Measurements from ENCODE around the gene HIVEP1.

Gene HIVEP1

DNA sequence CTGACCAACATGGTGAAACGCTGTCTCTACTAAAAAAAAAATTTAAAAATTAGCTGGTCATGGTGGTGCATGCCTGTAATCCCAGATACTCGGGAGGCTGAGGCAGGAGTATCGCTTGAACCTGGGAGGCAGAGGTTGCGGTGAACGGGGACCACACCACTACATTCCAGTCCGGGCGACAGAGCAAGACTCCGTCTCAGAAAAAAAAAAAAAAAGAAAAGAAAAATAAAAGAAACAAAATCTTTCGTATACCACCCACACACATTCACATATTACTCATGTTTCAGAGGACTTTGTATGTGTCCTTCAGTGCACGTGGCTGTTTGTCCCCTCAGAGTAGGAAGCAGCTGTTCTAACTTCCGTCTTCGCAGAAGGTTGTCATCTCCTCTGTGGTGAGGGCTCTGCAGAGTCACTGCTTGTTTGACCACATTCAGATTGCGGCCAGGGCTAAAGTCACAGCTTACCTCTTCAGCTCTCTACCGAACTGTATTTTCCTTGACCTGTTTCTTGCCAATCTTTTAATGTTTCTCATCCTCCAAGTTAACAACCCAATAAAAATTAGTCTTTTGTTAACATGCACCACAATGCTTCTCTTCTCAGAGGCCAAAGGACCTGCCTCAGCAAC lies 36.6 kb upstream of the HIVEP1 start:
- in situ Hi-C loops (cut with MboI; ENCODE audit: low sequenced_read_pairs, unreplicated experiment) = no loop called here
- DNase-seq (ENCODE audit: low spot score) = peak; percentile 68
- TF ChIP-seq, protein P1, sequence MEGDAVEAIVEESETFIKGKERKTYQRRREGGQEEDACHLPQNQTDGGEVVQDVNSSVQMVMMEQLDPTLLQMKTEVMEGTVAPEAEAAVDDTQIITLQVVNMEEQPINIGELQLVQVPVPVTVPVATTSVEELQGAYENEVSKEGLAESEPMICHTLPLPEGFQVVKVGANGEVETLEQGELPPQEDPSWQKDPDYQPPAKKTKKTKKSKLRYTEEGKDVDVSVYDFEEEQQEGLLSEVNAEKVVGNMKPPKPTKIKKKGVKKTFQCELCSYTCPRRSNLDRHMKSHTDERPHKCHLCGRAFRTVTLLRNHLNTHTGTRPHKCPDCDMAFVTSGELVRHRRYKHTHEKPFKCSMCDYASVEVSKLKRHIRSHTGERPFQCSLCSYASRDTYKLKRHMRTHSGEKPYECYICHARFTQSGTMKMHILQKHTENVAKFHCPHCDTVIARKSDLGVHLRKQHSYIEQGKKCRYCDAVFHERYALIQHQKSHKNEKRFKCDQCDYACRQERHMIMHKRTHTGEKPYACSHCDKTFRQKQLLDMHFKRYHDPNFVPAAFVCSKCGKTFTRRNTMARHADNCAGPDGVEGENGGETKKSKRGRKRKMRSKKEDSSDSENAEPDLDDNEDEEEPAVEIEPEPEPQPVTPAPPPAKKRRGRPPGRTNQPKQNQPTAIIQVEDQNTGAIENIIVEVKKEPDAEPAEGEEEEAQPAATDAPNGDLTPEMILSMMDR (IDR thresholded peaks at IDR 0.05; ENCODE audit: borderline replicate concordance, control extremely low read depth, extremely low read depth, insufficient read depth, missing control alignments) = no peak

DNA sequence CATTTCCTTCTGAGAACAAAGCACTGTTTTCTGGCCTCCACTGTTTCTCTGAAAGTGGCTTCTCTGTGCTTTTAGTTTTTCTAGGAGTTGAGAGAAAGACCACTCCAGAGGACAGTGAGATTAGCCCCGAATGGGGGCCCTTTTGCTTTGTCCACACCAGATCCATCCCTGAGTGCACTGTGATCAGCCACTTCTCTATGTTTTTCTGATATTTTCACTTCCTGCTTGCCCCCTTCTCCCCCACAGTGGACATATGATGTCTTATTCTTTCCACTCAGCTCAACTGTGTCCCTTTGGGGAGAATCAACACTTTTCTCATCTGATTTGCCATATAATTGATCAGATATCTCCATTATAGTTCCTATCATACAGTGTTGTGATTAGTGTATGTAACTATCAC lies 35.6 kb upstream of the HIVEP1 start:
- no peak for DNase-seq (ENCODE audit: low spot score)
- TF ChIP-seq, protein P1 (IDR thresholded peaks at IDR 0.05; ENCODE audit: borderline replicate concordance, control extremely low read depth, extremely low read depth, insufficient read depth, missing control alignments) = no peak
- in situ Hi-C loops (cut with MboI; ENCODE audit: low sequenced_read_pairs, unreplicated experiment) = no loop called here

DNA sequence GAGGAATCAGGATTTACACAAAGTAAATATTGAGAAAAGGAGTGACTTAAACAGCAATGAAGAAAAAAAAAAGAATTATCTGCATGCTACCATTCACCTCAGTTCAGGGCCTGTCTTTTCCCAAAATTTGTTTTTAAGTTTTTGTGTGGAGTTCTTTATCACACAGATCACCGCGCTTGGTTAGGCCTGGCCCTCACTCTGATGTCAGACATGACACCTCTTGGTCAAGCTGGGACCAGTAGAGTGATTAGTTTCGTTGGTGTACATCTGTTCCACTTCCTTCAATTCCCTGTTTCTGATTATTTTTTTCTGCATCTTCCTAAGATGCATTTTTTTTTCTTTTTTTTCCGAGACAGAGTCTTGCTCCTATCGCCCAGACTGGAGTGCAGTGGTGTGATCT lies 34.9 kb upstream of the HIVEP1 start:
- in situ Hi-C loops (cut with MboI; ENCODE audit: low sequenced_read_pairs, unreplicated experiment) = no loop called here
- no peak for DNase-seq (ENCODE audit: low spot score)
- TF ChIP-seq, protein P1 (IDR thresholded peaks at IDR 0.05; ENCODE audit: borderline replicate concordance, control extremely low read depth, extremely low read depth, insufficient read depth, missing control alignments) = no peak

DNA sequence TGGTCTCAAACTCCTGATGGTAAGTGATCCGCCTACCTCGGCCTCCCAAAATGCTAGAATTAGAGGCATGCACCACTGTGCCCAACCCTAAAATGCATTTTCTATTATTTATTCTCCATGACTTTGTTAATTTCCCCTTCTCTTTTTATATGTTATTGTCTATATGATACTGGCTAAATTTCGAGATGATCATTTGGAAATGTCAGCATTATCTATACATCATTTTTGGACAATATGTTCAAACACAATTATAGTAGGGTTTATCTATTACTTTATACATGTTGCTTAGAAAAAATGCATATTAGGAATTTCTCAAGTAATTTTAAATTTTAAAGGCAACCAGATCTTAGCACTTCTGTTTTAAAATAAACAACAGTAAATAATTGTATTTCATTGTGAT lies 34.4 kb upstream of the HIVEP1 start:
- in situ Hi-C loops (cut with MboI; ENCODE audit: low sequenced_read_pairs, unreplicated experiment) = no loop called here
- DNase-seq (ENCODE audit: low spot score) = no peak
- TF ChIP-seq, protein P1 (IDR thresholded peaks at IDR 0.05; ENCODE audit: borderline replicate concordance, control extremely low read depth, extremely low read depth, insufficient read depth, missing control alignments) = no peak

DNA sequence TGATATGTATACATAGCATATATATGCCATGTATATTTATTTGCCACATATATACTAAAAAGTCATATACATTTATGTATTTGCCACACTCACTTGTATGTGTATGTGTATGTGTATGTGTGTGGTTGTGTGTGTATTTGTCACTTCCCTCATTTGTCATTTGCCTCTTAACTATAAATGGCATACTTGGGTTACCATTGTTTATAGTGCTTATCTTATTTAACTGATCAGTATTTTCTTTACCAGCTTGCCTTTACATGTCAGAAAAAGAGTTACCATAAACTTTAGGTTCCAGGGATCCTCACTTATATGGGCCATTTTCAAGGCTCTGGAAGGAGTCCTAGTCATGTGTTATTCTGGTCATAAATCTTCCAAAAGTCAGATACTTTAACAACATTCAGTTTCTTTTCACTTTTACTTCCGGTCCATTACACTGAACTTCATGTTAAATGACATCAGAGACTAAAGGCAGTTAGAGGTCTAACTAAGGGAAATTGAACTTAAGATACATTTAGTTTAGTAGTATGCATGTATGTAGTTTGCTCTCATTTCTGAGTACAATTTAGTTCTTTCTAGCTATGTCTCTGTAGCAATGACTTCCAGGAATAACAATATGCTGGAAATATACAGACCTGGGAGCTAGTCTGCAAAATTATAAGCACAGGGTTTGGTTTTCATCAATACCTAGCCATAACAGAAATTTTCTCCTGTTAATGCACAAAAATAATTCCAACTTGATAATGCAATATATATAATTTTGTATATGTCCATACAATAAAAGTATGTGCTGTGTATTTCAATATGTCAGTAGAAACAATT lies 33.7 kb upstream of the HIVEP1 start:
- peak; percentile 22 for DNase-seq (ENCODE audit: low spot score)
- in situ Hi-C loops (cut with MboI; ENCODE audit: low sequenced_read_pairs, unreplicated experiment) = no loop called here
- TF ChIP-seq, protein P1 (IDR thresholded peaks at IDR 0.05; ENCODE audit: borderline replicate concordance, control extremely low read depth, extremely low read depth, insufficient read depth, missing control alignments) = no peak

DNA sequence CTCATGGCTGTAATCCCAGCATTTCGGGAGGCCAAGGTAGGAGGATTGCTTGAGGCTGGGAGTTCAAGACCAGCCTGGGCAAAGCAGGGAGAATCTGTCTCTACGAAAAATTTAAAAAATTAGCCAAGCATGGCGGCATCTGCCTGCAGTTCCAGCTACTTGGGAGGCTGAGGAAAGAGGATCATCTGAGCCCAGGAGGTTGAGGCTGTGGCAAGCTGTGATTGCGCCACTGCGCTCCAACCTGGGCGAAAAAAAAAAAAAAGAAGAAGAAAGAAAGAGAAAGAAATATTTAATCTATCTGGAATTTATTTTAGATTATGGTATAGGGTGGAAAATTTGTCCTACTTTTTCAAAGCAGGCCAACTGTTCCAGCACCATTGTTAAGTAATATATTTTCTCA lies 32.2 kb upstream of the HIVEP1 start:
- TF ChIP-seq, protein P1 (IDR thresholded peaks at IDR 0.05; ENCODE audit: borderline replicate concordance, control extremely low read depth, extremely low read depth, insufficient read depth, missing control alignments) = no peak
- in situ Hi-C loops (cut with MboI; ENCODE audit: low sequenced_read_pairs, unreplicated experiment) = no loop called here
- no peak for DNase-seq (ENCODE audit: low spot score)
